Measurements from ENCODE around the gene EIF2A. TPM values are rescaled to one million over a fixed set of nuclear protein-coding genes. Genes with fewer than 3 reads are reported as not detected.

EIF2A gene
- total and polyA plus RNA-seq, 4 donors: 59.5 to 127 (median 69.6) TPM

- TF ChIP-seq, protein P1, sequence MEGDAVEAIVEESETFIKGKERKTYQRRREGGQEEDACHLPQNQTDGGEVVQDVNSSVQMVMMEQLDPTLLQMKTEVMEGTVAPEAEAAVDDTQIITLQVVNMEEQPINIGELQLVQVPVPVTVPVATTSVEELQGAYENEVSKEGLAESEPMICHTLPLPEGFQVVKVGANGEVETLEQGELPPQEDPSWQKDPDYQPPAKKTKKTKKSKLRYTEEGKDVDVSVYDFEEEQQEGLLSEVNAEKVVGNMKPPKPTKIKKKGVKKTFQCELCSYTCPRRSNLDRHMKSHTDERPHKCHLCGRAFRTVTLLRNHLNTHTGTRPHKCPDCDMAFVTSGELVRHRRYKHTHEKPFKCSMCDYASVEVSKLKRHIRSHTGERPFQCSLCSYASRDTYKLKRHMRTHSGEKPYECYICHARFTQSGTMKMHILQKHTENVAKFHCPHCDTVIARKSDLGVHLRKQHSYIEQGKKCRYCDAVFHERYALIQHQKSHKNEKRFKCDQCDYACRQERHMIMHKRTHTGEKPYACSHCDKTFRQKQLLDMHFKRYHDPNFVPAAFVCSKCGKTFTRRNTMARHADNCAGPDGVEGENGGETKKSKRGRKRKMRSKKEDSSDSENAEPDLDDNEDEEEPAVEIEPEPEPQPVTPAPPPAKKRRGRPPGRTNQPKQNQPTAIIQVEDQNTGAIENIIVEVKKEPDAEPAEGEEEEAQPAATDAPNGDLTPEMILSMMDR (IDR thresholded peaks at IDR 0.05; ENCODE audit: control extremely low read depth, extremely low read depth): no peak
- H3K4me1 ChIP-seq (ENCODE audit: control insufficient read depth in 5 of 5, insufficient read depth in 5 of 5, low read length in 5 of 5): no peaks in the 10 kb centered on the region
Measured at GRCh38 chr3:150511122-150511821, 35.3 kb upstream of the EIF2A start.

GRCh38 chr3:150515210-150515609 lies 31.4 kb upstream of the EIF2A start:
- ATAC-seq (ENCODE audit: insufficient read depth, low FRiP score): no peak
- TF ChIP-seq, protein P1 (IDR thresholded peaks at IDR 0.05; ENCODE audit: control extremely low read depth, extremely low read depth): no peak

More at GRCh38 chr3:150511122-150511821, 35.3 kb upstream of the EIF2A start:
- H3K9ac ChIP-seq (ENCODE audit: insufficient read depth in 1 of 2, low read length in 2 of 2): no peak overlapping the region
- no peak overlapping the region for H3K4me3 ChIP-seq
- peaks cover 0 to 4% (median 0%) of the 10 kb centered on the region in 3 donors for H3K27me3 ChIP-seq (ENCODE audit: control insufficient read depth in 3 of 3, insufficient read depth in 3 of 3, low read length in 2 of 3)
- no peaks in the 10 kb centered on the region for H3K36me3 ChIP-seq (ENCODE audit: control insufficient read depth in 4 of 4, insufficient read depth in 4 of 4, low read length in 4 of 4)
- no peaks in the 10 kb centered on the region for H3K9me3 ChIP-seq (ENCODE audit: control insufficient read depth in 4 of 4, insufficient read depth in 3 of 4, low read length in 3 of 4)
- 77 to 80% methylated on average over 4 of the region's 4 CpGs for WGBS, 2 donors
- DNase-seq (no peak), ATAC-seq (ENCODE audit: insufficient read depth, low FRiP score) (no peak)
- H3K27ac ChIP-seq (ENCODE audit: low read depth in 1 of 2, low read length in 1 of 2): no peak overlapping the region

DNA sequence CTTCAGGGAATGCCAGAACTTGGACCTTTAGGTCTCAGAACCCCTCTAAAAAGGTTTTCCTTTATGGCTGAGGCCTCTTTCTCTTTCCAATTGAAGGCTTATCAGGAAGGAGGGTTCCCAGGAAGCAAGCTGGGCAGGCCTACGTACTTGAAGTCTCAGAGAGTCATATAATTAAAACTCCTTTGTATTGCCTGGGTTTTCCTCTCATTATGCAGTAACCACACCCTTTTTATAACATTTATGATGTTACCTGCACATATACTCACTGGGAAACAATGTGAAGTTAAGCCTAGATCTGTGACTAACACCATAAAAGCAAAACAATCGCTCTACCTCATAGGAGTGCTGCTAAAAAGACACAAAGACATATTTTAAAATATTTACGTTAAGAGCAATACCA lies 27.6 kb upstream of the EIF2A start:
- Histone ChIP-seq H3K9me3 (ENCODE audit: control insufficient read depth in 4 of 4, insufficient read depth in 3 of 4, low read length in 3 of 4) (no peaks in the 10 kb centered on the region), H3K27me3 (ENCODE audit: control insufficient read depth in 3 of 3, insufficient read depth in 3 of 3, low read length in 2 of 3) (no peaks in the 10 kb centered on the region)
- WGBS, 2 donors: 89 to 92% methylated on average over 3 of the region's 3 CpGs

More at GRCh38 chr3:150515210-150515609, 31.4 kb upstream of the EIF2A start:
- no peaks in the 10 kb centered on the region for H3K36me3 ChIP-seq (ENCODE audit: control insufficient read depth in 4 of 4, insufficient read depth in 4 of 4, low read length in 4 of 4)
- no peaks in the 10 kb centered on the region for H3K9me3 ChIP-seq (ENCODE audit: control insufficient read depth in 4 of 4, insufficient read depth in 3 of 4, low read length in 3 of 4)
- no peak overlapping the region for H3K27ac ChIP-seq (ENCODE audit: low read depth in 1 of 2, low read length in 1 of 2)
- DNase-seq: no peak
- H3K27me3 ChIP-seq (ENCODE audit: control insufficient read depth in 3 of 3, insufficient read depth in 3 of 3, low read length in 2 of 3): peaks cover 0 to 4% (median 0%) of the 10 kb centered on the region in 3 donors
- 91 to 94% methylated on average over 4 of the region's 4 CpGs for WGBS, 2 donors
- no peaks in the 10 kb centered on the region for H3K4me1 ChIP-seq (ENCODE audit: control insufficient read depth in 5 of 5, insufficient read depth in 5 of 5, low read length in 5 of 5)
- H3K4me3 ChIP-seq: no peak overlapping the region
- no peak overlapping the region for H3K9ac ChIP-seq (ENCODE audit: insufficient read depth in 1 of 2, low read length in 2 of 2)

More for the DNA sequence above, 27.6 kb upstream of the EIF2A start:
- H3K9ac ChIP-seq (ENCODE audit: insufficient read depth in 1 of 2, low read length in 2 of 2): no peak overlapping the region
- TF ChIP-seq, protein P1 (IDR thresholded peaks at IDR 0.05; ENCODE audit: control extremely low read depth, extremely low read depth): no peak
- H3K36me3 ChIP-seq (ENCODE audit: control insufficient read depth in 4 of 4, insufficient read depth in 4 of 4, low read length in 4 of 4): no peaks in the 10 kb centered on the region
- no peak overlapping the region for H3K4me3 ChIP-seq
- ATAC-seq (ENCODE audit: insufficient read depth, low FRiP score) (no peak), DNase-seq (no peak)
- H3K27ac ChIP-seq (ENCODE audit: low read depth in 1 of 2, low read length in 1 of 2): no peak overlapping the region
- H3K4me1 ChIP-seq (ENCODE audit: control insufficient read depth in 5 of 5, insufficient read depth in 5 of 5, low read length in 5 of 5): no peaks in the 10 kb centered on the region
